CD1c-positive myeloid dendritic cell (primary cell): ENCODE data around the gene CHCHD10.

Experiments used
- DNase-seq: peaks from one replicate; pipeline ENCODE4 v3.0.0-alpha.2; 2016; ENCODE audit errors: extremely low spot score

CHCHD10 gene

GRCh38 chr22:23767673-23768548, at the start of gene CHCHD10:
TSS of gene CHCHD10 (minus strand) at chr22:23767972. CDS start at chr22:23767874, 98 bp downstream.
- DNase-seq = peak; percentile 92

DNA sequence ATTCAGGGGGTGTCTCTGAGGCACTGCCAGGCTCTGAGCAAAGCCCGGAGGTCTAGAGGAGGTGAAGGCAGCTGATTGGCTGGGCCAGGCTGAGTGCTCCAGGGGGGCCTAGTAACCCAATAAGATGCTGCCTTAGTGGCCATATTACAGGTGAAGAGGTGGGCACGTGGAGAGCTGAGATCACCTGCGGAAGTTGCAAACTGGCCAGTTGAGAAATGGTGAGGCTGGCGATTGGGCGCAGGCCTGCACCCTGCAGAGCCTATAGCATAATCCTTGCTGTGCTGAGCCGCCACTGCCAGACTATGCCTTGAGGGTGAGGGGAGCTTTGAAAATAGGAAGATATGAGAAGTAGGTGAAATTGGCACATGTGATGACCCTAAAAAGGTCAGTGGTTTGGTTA, 49.4 kb upstream of the CHCHD10 start:
- no peak for DNase-seq

- DNase-seq = no peak
These were observed 48.6 kb upstream of the CHCHD10 start for GRCh38 chr22:23816156-23816976.

GRCh38 chr22:23815541-23816155, 47.9 kb upstream of the CHCHD10 start:
- DNase-seq = no peak

DNA sequence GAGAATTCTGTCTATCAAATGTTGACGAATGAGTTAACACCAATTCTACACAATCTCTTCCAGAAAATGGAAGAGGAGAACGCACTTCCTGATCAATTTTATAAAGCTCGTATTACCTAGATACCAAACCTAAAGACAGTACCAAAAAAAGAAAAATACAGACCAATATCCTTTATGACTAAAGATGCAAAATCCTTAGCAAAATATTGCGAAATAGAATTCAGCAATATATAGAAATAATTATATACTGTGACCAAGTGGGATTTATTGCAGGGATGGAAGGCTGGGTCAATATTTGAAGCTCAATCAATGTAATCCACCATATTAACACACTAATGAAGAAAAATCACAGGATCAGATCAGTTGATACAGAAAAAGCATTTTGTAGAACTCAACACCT, 44.6 kb upstream of the CHCHD10 start:
- DNase-seq = no peak

- no peak for DNase-seq
These were observed 39.1 kb upstream of the CHCHD10 start for GRCh38 chr22:23806837-23807236.

DNA sequence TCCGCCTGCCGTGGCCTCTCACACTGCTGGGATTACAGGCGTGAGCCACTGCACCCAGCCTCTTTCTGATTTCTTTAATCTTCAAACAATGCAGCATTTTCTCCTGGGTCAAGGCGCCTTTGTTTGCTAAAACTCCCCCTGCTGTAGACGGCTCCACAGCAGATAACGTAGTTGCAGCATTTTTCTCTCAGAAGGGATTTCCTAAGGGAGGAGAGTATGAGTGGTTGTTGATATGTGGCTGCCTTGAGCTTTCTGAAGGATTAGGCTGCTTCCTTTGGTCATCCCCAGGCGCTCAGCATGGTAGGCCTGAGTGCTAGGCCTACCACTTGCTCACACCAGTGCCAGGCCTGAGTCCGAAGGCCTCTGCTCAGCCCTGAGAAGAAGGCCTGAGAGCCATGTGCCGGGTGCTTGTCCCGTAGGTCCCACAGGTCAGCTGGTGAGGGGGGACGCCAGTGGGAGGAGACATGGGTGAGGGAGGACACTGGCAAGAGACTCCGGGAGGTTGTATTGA, 37.1 kb upstream of the CHCHD10 start:
- DNase-seq = no peak

GRCh38 chr22:23803001-23803819, 35.4 kb upstream of the CHCHD10 start:
- DNase-seq = no peak

DNA sequence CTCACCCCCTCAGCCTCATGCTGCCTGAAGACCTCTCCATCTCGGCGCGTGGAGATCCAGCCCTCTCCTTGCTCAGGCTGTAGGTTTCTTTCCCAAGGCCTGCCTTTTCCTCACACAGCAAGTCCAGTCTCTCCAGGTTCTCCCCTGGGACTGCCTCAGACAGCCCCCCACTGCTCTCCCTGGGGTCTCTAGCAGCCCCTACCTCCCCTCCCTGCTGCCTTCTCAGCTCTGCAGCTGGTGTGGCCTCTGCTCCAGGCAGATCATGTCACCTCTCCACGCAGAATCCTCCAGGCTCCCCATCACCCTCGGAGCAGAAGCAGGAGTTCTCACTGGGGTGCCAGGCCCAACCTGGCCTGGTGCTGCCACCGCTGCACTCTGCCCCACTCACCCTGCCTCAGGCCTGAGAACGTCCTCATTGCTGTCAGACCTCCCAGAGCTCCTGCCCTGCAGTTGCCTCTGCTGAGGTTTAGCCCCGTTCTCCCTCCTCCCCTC, 34.2 kb upstream of the CHCHD10 start:
- no peak for DNase-seq

- no peak for DNase-seq
These were observed 33.6 kb upstream of the CHCHD10 start for GRCh38 chr22:23801238-23801821.

DNA sequence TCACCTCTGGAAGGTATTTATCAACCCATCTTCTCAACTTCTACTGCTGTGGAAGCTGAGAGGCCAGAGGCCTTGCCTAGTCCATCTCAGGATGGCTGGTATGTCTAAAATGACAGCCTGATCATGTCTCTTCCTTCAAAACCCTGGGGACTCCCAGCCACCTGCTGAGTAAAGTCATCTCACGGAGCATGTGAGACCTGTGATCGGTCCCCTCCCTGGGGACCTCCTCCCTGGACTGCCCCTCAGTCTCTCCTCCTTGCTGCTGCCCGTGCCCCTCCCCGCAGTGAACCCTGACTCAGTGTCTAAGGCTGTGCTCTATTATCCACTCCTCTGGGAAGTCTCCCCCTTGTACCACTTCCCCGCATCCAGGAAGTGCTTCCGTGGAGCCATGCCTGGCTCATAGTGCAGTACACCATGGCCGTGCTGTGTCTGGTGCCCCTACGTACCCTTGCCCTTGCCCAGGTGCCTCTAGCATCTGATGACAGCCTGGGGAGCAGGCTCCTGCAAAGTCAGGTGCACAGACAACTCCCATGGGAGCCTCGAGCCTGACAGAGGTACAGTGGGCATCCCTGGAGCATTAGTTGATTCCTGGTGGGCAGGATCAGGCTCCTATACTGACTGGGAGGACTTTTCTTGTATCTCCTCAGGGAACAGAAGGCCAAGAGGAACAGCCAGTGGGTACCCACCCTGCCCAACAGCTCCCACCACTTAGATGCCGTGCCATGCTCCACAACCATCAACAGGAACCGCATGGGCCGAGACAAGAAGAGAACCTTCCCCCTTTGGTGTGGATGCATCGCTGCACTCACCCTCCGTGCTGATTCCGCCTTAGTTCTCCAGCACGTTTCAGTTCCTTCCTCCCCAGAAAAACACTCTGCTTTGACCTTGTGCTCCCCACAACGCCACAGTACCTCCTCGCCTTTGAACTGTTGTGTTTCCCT, 32.8 kb upstream of the CHCHD10 start:
- no peak for DNase-seq

DNA sequence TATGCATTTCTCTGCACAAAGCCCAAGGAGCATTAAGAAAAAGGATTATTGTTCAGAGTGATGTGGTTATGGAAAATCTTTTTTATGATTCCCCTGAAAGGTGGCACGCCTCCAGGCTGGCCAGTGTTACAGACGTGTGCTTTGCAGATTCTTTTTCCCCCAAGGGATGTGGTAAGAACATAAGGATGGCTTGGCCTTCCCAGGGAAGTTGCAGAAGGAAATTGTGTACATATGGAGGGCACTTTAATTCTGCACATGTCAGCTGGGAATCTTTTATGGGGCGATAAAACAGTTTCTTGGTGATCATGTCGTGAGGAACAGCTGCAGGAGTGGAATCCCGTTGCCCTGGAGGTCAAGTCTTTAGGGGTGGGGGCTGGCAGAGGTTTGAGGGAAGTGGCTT, 28.7 kb upstream of the CHCHD10 start:
- no peak for DNase-seq

DNA sequence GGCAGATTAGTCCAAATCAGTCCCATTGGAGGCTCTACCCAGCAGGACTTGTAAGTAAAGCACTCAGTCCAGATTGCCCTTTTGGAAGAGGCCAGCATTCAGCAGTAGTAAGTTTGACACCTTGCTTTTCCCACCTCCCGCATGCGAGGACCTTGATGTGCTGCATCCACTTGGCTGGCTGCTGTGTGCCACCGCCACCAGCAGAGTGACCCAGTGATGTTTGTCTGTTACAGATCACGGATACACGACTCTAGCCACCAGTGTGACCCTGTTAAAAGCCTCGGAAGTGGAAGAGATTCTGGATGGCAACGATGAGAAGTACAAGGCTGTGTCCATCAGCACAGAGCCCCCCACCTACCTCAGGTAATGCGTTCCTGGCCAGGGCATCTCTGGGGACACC, 25.6 kb upstream of the CHCHD10 start:
- no peak for DNase-seq

DNA sequence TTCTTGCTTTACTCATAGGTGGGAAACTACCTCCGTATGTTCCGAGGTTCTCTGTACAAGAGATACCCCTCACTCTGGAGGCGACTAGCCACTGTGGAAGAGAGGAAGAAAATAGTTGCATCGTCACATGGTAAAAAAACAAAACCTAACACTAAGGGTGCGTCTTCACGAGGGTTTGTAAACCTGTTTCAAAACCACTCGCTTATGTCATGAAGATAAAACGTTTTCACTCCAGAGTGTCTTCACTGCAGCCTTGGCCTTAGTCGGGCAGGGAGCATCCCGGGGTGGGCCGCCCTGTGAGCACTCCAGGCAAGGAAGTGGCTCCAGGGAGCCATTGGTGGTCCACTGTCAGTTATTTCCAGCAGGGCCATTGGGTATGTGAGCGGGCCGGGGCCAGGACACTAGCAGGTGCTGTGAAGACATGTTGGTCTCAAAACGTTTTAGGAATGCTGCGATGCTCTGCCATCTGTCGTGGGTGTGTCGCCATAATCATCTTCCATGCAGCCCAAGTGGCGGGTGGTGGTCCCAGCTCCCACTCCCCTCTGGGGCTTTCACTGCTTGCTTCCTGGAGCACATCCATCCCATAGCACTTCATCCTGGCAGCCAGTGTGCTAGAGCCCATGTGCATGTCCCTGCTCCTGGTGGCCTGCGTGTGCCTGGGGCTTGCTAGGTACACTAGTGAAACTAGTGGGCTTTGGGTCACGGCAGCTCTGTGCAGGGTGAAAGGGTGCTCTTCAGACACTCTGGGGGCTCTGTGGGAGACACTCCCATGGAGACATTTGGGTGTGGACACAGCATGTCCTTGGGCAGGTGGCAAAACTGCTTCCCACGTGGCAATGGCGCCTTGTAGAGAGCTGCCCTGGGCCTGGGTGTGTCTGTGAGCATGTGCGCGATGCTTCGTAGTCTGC, 24.2 kb upstream of the CHCHD10 start:
- no peak for DNase-seq

DNA sequence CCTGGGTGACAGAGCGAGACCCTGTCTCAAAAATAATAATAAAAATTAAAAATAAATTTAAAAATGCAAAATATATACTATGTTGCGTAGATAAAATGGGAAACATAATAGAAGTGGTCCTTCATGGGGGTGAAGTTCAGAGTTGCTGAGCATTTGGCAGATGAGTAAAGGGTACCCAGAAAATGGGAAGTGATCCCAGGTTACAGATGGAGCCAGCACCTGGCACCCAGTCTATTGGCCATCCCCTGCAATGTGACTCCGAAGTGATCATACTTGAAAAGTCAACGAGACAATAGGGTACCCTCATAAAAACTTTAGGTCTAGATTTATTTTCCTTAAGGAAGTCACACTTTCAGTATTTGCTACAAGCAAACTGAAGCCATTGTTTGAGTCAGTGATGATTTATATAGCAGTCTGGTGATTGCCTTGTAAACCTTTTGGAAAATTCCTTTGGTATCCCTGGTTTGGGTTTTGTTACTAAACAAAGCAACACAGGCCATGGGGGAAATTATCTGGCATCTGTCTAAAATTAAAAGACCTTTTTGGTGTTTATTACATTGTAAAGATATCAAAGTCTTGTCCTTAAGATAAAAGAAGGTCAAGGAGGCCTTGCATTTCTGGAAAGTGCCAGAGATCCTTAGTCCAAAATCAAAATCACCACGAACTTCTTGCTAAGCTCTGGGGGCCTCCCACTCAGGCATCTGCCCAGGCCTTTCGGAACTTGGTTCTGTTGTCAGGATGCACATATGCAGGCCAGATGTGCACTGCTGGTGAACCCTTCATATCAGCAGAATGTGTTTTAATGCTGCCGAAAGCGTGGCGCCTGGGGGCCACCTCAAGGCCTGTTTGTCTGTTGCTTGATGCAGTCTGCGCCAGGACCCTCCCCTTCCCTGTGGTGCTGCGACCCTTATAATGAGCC, 23.3 kb upstream of the CHCHD10 start:
- DNase-seq = no peak

GRCh38 chr22:23789638-23790037, 21.9 kb upstream of the CHCHD10 start:
- no peak for DNase-seq

GRCh38 chr22:23789121-23789520, 21.3 kb upstream of the CHCHD10 start:
- no peak for DNase-seq
